Endodermal cell (in vitro differentiated cells): ENCODE results near the gene PLEKHA1. TPM values are rescaled to one million over a fixed set of nuclear protein-coding genes. Genes with fewer than 3 reads are reported as not detected.

Source experiments
- DNase-seq: peaks from one replicate; pipeline ENCODE4 v3.0.0-alpha.2; 2017
- H3K27ac ChIP-seq: 2 replicates; pipeline ENCODE4 v1.5.1; 2013; ENCODE audit warnings: mild to moderate bottlenecking, low read depth, low read length, moderate library complexity
- H3K27me3 ChIP-seq: 2 replicates; pipeline ENCODE4 v1.6.1; 2013; ENCODE audit warnings: mild to moderate bottlenecking, low read length, moderate library complexity; ENCODE audit not compliant: insufficient read depth, control insufficient read depth, poor library complexity, severe bottlenecking
- H3K36me3 ChIP-seq: 2 replicates; pipeline ENCODE4 v1.7.0; 2013; ENCODE audit warnings: mild to moderate bottlenecking, low read length, moderate library complexity; ENCODE audit not compliant: control insufficient read depth, insufficient read depth
- H3K4me1 ChIP-seq: one replicate; pipeline ENCODE4 v1.7.0; 2013; ENCODE audit warnings: low read length; ENCODE audit not compliant: control insufficient read depth, insufficient read depth
- H3K4me3 ChIP-seq: 2 replicates; pipeline ENCODE4 v1.5.1; 2013; ENCODE audit warnings: mild to moderate bottlenecking, low read length, moderate library complexity
- H3K9ac ChIP-seq: 2 replicates; pipeline ENCODE4 v1.6.1; 2013; ENCODE audit warnings: mild to moderate bottlenecking, low read length, moderate library complexity; ENCODE audit not compliant: poor library complexity, severe bottlenecking; ENCODE audit errors: extremely low read depth
- H3K9me3 ChIP-seq: 2 replicates; pipeline ENCODE4 v1.6.1; 2013; ENCODE audit warnings: mild to moderate bottlenecking, low read length, moderate library complexity; ENCODE audit not compliant: control insufficient read depth
- H3K27ac Mint-ChIP-seq: 2 replicates; pipeline ENCODE4 v1.8.0; 2020; ENCODE audit warnings: mixed read lengths
- H3K27me3 Mint-ChIP-seq: 2 replicates; pipeline ENCODE4 v1.8.0; 2021; ENCODE audit warnings: mild to moderate bottlenecking, mixed read lengths; ENCODE audit not compliant: insufficient read depth
- H3K36me3 Mint-ChIP-seq: 2 replicates; pipeline ENCODE4 v1.8.0; 2020; ENCODE audit warnings: low read depth, mixed read lengths
- H3K4me1 Mint-ChIP-seq: 2 replicates; pipeline ENCODE4 v1.8.0; 2020; ENCODE audit warnings: mixed read lengths
- H3K4me3 Mint-ChIP-seq: 2 replicates; pipeline ENCODE4 v1.8.0; 2020; ENCODE audit warnings: mild to moderate bottlenecking, moderate library complexity, mixed read lengths
- H3K9me3 Mint-ChIP-seq: 2 replicates; pipeline ENCODE4 v1.8.0; 2020; ENCODE audit warnings: mild to moderate bottlenecking, mixed read lengths
- CTCF ChIP-seq: fragments of 200-600 bp; sonication (generic); conservative IDR thresholded peaks from 2 replicates; pipeline ENCODE4 v1.5.0; 2021; ENCODE audit warnings: antibody characterized with exemption, mild to moderate bottlenecking
- WGBS, 2 experiments: methylation state at CpG; one replicate each; pipeline versions ENCODE4 v1.1.5 to v1.1.7; 2013; ENCODE audit warnings: missing lambda C conversion rate in 2 of 2, mixed read lengths in 1 of 2; ENCODE audit not compliant: insufficient coverage in 1 of 2, insufficient read length in 1 of 2; 5-methylcytosine and 5-hydroxymethylcytosine counted together
- total RNA-seq, 2 donors: library from RNA; stranded (reverse); fragmentation: NEBNext Ultra II Directional in 1 of 2; extraction: Animal tissue kit (Norgen Biotek cat#: 25700) in 1 of 2; gene quantifications; 2 replicates in 1 of 2; 3 replicates in 1 of 2; pipeline ENCODE4 v1.2.1, GENCODE V29; 2021

The PLEKHA1 gene
- total RNA-seq, 2 donors from 2014 or later, result 29.6 to 49.0 TPM

- H3K27me3 ChIP-seq, result no peaks in the 10 kb centered on the region
- H3K4me3 Mint-ChIP-seq, result no peak overlapping the region
- peaks cover 5% of the 10 kb centered on the region for H3K4me1 Mint-ChIP-seq
- no peaks in the 10 kb centered on the region for H3K4me1 ChIP-seq
- DNase-seq, result no peak
- no peak overlapping the region for H3K9ac ChIP-seq
- TF ChIP-seq CTCF, result no peak
- H3K36me3 Mint-ChIP-seq, result peaks cover 20% of the 10 kb centered on the region
- no peak overlapping the region for H3K4me3 ChIP-seq
- no peak overlapping the region for H3K27ac Mint-ChIP-seq
- no peak overlapping the region for H3K27ac ChIP-seq
- peaks cover 23% of the 10 kb centered on the region for H3K36me3 ChIP-seq
- H3K9me3 Mint-ChIP-seq, result no peaks in the 10 kb centered on the region
- H3K27me3 Mint-ChIP-seq, result no peaks in the 10 kb centered on the region
- no peaks in the 10 kb centered on the region for H3K9me3 ChIP-seq
Observed at GRCh38 chr10:122421742-122422141, 47.2 kb downstream of the PLEKHA1 start.

DNA sequence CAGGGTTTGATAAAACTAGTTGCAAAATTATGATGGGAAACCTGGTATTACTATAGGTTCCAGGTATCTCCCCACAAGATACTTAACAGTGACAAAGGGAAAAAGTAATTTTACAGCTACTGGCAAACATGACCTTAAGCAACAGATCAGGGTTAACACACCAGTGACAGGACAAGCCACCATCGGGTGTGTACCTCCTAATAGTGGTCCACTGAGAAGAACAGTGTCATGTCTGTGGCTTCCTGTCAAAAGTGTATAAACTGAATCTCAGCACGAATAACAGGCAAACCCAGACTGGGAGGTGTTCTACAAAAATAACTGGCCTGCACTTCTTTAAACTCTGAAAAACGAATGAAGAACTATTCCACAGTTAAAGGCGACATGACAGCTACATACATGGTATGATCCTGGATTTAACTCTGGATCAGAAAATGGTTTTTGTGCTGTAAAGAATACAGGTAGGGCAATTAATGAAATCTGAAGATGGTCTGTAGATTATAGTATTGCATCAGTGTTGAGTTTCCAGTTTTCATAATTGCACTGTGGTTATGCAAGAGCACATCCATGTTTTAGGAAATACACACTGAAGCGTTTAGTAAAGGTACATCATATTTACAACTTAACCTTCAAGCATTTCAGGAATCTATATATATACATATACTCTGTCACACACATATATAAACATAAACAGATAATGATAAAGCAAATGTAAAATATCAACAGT is 47.9 kb downstream of the PLEKHA1 start:
- no peak overlapping the region for H3K4me3 Mint-ChIP-seq
- Histone ChIP-seq H3K9ac (no peak overlapping the region), H3K9me3 (no peaks in the 10 kb centered on the region), H3K27ac (no peak overlapping the region), H3K27me3 (no peaks in the 10 kb centered on the region), H3K4me3 (no peak overlapping the region), H3K4me1 (no peaks in the 10 kb centered on the region), H3K36me3 (peaks cover 23% of the 10 kb centered on the region)
- WGBS, 2 experiments, result 96% methylated on average over 5 of the region's 5 CpGs
- no peaks in the 10 kb centered on the region for H3K9me3 Mint-ChIP-seq
- H3K4me1 Mint-ChIP-seq, result peaks cover 5% of the 10 kb centered on the region
- no peak overlapping the region for H3K27ac Mint-ChIP-seq
- H3K27me3 Mint-ChIP-seq, result no peaks in the 10 kb centered on the region
- TF ChIP-seq CTCF, result no peak
- H3K36me3 Mint-ChIP-seq, result peaks cover 25% of the 10 kb centered on the region
- DNase-seq, result no peak

GRCh38 chr10:122424059-122424458 is 49.6 kb downstream of the PLEKHA1 start:
- H3K4me3 Mint-ChIP-seq, result no peak overlapping the region
- H3K9me3 Mint-ChIP-seq, result no peaks in the 10 kb centered on the region
- Histone ChIP-seq H3K27me3 (no peaks in the 10 kb centered on the region), H3K27ac (no peak overlapping the region), H3K4me1 (no peaks in the 10 kb centered on the region), H3K36me3 (peaks cover 33% of the 10 kb centered on the region), H3K4me3 (no peak overlapping the region), H3K9ac (no peak overlapping the region), H3K9me3 (no peaks in the 10 kb centered on the region)
- TF ChIP-seq CTCF, result no peak
- peaks cover 21% of the 10 kb centered on the region for H3K36me3 Mint-ChIP-seq
- H3K4me1 Mint-ChIP-seq, result peaks cover 5% of the 10 kb centered on the region
- no peak overlapping the region for H3K27ac Mint-ChIP-seq
- DNase-seq, result no peak
- 97% methylated on average over 2 of the region's 2 CpGs; no CpG with 5 or more reads in 1 of the 2 experiments for WGBS, 2 experiments
- H3K27me3 Mint-ChIP-seq, result no peaks in the 10 kb centered on the region
